Endothelial cell (in vitro differentiated cells): ENCODE measurements around the gene CCSER1. TPM values are rescaled to one million over a fixed set of nuclear protein-coding genes. Genes with fewer than 3 reads are reported as not detected.
"Not testable (repeated sequence)": the region's sequence is repeated elsewhere in the genome, so short reads cannot be mapped to it uniquely, and the experiment has no call there.

Source experiments
- DNase-seq: peaks from one replicate; pipeline ENCODE4 v3.0.0; 2021; ENCODE audit warnings: low spot score
- H3K27ac Mint-ChIP-seq: one replicate; pipeline ENCODE4 v1.8.0; 2021; ENCODE audit warnings: mixed read lengths, inconsistent platforms; ENCODE audit not compliant: unreplicated experiment
- H3K27me3 Mint-ChIP-seq: one replicate; pipeline ENCODE4 v1.8.0; 2021; ENCODE audit warnings: mild to moderate bottlenecking, moderate library complexity, mixed read lengths, inconsistent platforms; ENCODE audit not compliant: unreplicated experiment
- H3K36me3 Mint-ChIP-seq: one replicate; pipeline ENCODE4 v1.8.0; 2021; ENCODE audit warnings: mild to moderate bottlenecking, low read depth, mixed read lengths, inconsistent platforms; ENCODE audit not compliant: unreplicated experiment
- H3K4me1 Mint-ChIP-seq: one replicate; pipeline ENCODE4 v1.8.0; 2021; ENCODE audit warnings: mild to moderate bottlenecking, mixed read lengths, inconsistent platforms; ENCODE audit not compliant: unreplicated experiment
- H3K4me3 Mint-ChIP-seq: one replicate; pipeline ENCODE4 v1.8.0; 2021; ENCODE audit warnings: mild to moderate bottlenecking, mixed read lengths, inconsistent platforms; ENCODE audit not compliant: unreplicated experiment
- H3K9me3 Mint-ChIP-seq: one replicate; pipeline ENCODE4 v1.8.0; 2021; ENCODE audit warnings: mixed read lengths, inconsistent platforms; ENCODE audit not compliant: unreplicated experiment
- total RNA-seq: library from RNA; stranded (reverse); fragmentation: NEBNext Ultra II Directional; extraction: Animal tissue kit (Norgen Biotek cat#: 25700); gene quantifications from one replicate; pipeline ENCODE4 v1.2.1, GENCODE V29; 2021; ENCODE audit not compliant: unreplicated experiment
- TF ChIP-seq, protein P1 (sequence below): fragments of 200-600 bp; sonication (generic); IDR thresholded peaks from one replicate; pipeline ENCODE4 v1.5.0; 2021; ENCODE audit warnings: antibody characterized with exemption; ENCODE audit not compliant: unreplicated experiment

CCSER1 gene
- total RNA-seq, 1 donor from 2014 or later = 3.0 TPM

DNA sequence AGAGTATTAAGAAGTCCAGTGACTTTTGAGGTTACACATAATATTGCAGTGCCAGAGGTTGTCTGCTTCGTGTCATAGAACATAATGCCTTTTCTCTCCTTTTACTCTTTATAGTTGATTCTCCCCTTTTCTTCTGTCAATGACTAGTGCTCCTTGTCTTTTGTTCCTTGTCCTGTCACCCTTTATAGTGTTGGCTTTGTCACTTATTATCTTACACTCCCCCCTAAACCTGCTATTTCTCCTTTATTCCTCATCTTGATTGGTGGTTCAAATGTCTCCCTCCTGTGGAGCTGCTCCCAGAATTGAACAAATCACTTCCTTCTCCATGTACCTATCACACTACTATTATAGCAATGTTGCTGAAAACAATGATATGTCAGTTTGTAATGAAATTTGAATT lies 1320.0 kb downstream of the CCSER1 start:
- H3K36me3 Mint-ChIP-seq = no peaks in the 10 kb centered on the region
- TF ChIP-seq, protein P1, sequence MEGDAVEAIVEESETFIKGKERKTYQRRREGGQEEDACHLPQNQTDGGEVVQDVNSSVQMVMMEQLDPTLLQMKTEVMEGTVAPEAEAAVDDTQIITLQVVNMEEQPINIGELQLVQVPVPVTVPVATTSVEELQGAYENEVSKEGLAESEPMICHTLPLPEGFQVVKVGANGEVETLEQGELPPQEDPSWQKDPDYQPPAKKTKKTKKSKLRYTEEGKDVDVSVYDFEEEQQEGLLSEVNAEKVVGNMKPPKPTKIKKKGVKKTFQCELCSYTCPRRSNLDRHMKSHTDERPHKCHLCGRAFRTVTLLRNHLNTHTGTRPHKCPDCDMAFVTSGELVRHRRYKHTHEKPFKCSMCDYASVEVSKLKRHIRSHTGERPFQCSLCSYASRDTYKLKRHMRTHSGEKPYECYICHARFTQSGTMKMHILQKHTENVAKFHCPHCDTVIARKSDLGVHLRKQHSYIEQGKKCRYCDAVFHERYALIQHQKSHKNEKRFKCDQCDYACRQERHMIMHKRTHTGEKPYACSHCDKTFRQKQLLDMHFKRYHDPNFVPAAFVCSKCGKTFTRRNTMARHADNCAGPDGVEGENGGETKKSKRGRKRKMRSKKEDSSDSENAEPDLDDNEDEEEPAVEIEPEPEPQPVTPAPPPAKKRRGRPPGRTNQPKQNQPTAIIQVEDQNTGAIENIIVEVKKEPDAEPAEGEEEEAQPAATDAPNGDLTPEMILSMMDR = no peak

DNA sequence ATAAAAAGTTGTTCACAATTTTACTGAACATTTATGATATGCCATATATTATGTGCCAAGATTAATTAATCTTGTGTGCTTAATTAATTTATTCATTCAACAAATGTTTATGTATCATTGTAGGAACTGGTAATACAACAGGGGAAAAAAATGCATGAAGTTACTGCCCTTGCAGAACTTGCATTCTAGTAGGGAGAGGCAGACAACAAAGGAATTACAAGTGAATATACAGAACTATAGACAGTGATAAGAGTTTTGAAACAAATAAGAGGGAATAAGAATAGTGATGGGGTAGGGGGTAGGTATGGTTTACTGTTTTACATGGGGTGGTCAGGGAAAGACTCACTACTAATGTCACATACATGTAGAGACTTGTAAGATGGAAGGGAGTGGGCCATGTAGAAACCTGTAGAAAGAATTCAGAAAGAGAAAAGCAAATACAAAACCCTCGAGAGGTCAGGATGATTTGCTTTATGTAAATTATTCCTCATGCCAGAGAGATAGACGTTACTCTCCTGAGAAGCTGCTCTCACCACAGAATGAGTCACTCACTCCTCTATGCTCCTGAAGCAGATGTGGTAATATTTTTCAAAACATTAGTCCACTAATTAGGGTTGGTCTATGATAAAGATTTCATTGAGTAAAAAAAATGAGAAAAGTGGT lies 1321.6 kb downstream of the CCSER1 start:
- no peak overlapping the region for H3K4me3 Mint-ChIP-seq
- no peak overlapping the region for H3K27ac Mint-ChIP-seq
- no peaks in the 10 kb centered on the region for H3K36me3 Mint-ChIP-seq
- no peak for DNase-seq
- no peaks in the 10 kb centered on the region for H3K27me3 Mint-ChIP-seq
- TF ChIP-seq, protein P1 = no peak
- H3K9me3 Mint-ChIP-seq = no peaks in the 10 kb centered on the region
- no peaks in the 10 kb centered on the region for H3K4me1 Mint-ChIP-seq

More for the DNA sequence above, 1320.0 kb downstream of the CCSER1 start:
- H3K27ac Mint-ChIP-seq = no peak overlapping the region
- H3K27me3 Mint-ChIP-seq = no peaks in the 10 kb centered on the region
- DNase-seq = no peak
- no peak overlapping the region for H3K4me3 Mint-ChIP-seq
- no peaks in the 10 kb centered on the region for H3K4me1 Mint-ChIP-seq
- H3K9me3 Mint-ChIP-seq = no peaks in the 10 kb centered on the region

DNA sequence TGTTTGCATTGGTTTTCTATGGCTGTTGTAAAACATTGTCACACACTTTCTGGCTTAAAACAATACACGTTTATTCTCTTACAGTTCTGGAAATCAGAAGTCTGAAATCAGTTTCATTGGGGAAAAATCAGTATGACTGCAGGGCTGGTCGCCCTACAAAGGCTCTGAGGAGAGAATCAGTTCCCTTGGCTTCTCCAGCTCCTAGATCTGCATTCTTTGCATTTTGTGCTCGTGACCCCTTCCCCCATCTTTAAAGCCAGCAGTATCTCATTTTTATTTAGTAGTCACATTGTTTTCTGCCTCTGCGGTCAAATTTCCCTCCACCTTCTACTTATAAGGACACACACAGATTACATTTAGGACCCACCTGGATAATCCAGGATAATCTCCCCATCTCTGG lies 1326.9 kb downstream of the CCSER1 start:
- Mint-ChIP-seq H3K9me3 (no peaks in the 10 kb centered on the region), H3K27me3 (no peaks in the 10 kb centered on the region), H3K36me3 (no peaks in the 10 kb centered on the region), H3K4me1 (no peaks in the 10 kb centered on the region), H3K4me3 (no peak overlapping the region), H3K27ac (no peak overlapping the region)
- DNase-seq = no peak
- TF ChIP-seq, protein P1 = no peak

DNA sequence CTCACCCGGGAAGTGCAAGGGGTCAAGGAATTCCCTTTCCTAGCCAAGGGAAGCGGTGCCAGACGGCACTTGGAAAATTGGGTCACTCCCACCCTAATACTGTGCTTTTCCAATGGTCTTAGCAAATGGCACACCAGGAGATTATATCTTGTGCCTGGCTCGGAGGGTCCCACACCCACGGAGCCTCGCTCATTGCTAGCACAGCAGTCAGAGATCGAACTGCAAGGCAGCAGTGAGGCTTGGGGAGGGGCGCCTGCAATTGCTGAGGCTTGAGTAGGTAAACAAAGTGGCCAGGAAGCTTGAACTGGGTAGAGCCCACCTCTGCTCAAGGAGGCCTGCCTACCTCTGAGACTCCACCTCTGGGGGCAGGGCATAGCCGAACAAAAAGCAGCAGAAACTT lies 1335.4 kb downstream of the CCSER1 start:
- not testable (repeated sequence) for H3K27ac Mint-ChIP-seq, H3K36me3 Mint-ChIP-seq, H3K27me3 Mint-ChIP-seq, H3K4me3 Mint-ChIP-seq, DNase-seq, H3K4me1 Mint-ChIP-seq, H3K9me3 Mint-ChIP-seq

DNA sequence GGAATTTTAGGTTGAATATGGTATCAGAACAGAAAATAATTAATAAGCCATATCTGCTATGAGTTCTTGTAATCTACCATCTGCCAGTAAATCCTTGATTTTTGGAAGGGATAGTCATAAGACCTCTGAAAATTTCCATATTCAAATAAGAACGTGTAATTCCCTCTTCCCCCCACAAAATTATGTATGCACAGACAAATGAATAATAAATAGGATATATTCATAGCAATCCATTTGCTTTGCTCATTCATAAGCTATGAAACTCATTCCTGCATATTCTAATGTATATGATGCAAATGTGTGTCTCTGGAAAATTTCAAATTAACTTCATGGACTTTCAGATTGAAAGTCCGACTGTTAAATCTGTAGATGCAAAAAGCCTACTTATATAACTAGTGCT lies 1343.5 kb downstream of the CCSER1 start:
- Mint-ChIP-seq H3K4me1 (no peaks in the 10 kb centered on the region), H3K9me3 (no peaks in the 10 kb centered on the region), H3K27me3 (no peaks in the 10 kb centered on the region), H3K27ac (no peak overlapping the region), H3K4me3 (no peak overlapping the region), H3K36me3 (no peaks in the 10 kb centered on the region)
- DNase-seq = no peak
- TF ChIP-seq, protein P1 = no peak
